Skeletal muscle tissue (tissue), 4 donors: ENCODE measurements around the gene FRRS1. TPM values are rescaled to one million over a fixed set of nuclear protein-coding genes. Genes with fewer than 3 reads are reported as not detected.

Experiments
- H3K27ac ChIP-seq: one replicate; pipeline ENCODE4 v1.7.0; 2013; ENCODE audit warnings: mild to moderate bottlenecking, low read depth, low read length, inconsistent platforms
- H3K27me3 ChIP-seq, 3 donors: one replicate each; pipeline ENCODE4 v1.7.0; 2013; ENCODE audit warnings: low read length in 3 of 3; ENCODE audit not compliant: control insufficient read depth in 3 of 3, insufficient read depth in 3 of 3
- H3K36me3 ChIP-seq, 3 donors: one replicate each; pipeline ENCODE4 v1.7.0; 2013; ENCODE audit warnings: low read length in 3 of 3; ENCODE audit not compliant: control insufficient read depth in 3 of 3, insufficient read depth in 3 of 3
- H3K4me1 ChIP-seq, 3 donors: one replicate each; pipeline ENCODE4 v1.7.0; 2013; ENCODE audit warnings: low read length in 3 of 3, mild to moderate bottlenecking in 3 of 3; ENCODE audit not compliant: control insufficient read depth in 3 of 3, insufficient read depth in 3 of 3
- H3K4me3 ChIP-seq, 3 donors: one replicate each; pipeline ENCODE4 v1.7.0; 2013; ENCODE audit warnings: low read length in 3 of 3
- H3K9ac ChIP-seq, 3 donors: one replicate each; pipeline ENCODE4 v1.7.0; 2013; ENCODE audit warnings: low read length in 3 of 3, mild to moderate bottlenecking in 3 of 3, moderate library complexity in 2 of 3, low read depth in 1 of 3
- H3K9me3 ChIP-seq, 3 donors: one replicate each; pipeline ENCODE4 v1.7.0; 2013; ENCODE audit warnings: low read length in 3 of 3; ENCODE audit not compliant: control insufficient read depth in 3 of 3
- total RNA-seq: library from RNA; depleted of rRNA; stranded (reverse); fragments of >200 nt; gene quantifications from one replicate; pipeline ENCODE4 v1.2.3, GENCODE V29; 2014
- donor health status: Osteomylitis.

The FRRS1 gene
- total RNA-seq, 1 donor from 2014 or later = 5.7 TPM

- peaks cover 0 to 27% (median 4%) of the 10 kb centered on the region in 3 donors for H3K36me3 ChIP-seq
- H3K27me3 ChIP-seq = no peaks in the 10 kb centered on the region
- H3K4me1 ChIP-seq = peaks cover 57 to 81% (median 72%) of the 10 kb centered on the region in 3 donors
- H3K9ac ChIP-seq = peak overlapping the region in 1 of 3 donors; percentile 34
- H3K4me3 ChIP-seq = peak overlapping the region in 1 of 3 donors; percentile 24
- peak overlapping the region; percentile 86 for H3K27ac ChIP-seq
- no peaks in the 10 kb centered on the region for H3K9me3 ChIP-seq
Observed at GRCh38 chr1:99674115-99675064, 92.0 kb downstream of the FRRS1 start.

- Histone ChIP-seq H3K27ac (peak overlapping the region; percentile 86), H3K4me3 (no peak overlapping the region), H3K36me3 (peaks cover 2 to 28% (median 9%) of the 10 kb centered on the region in 3 donors), H3K9me3 (no peaks in the 10 kb centered on the region), H3K27me3 (no peaks in the 10 kb centered on the region), H3K9ac (no peak overlapping the region), H3K4me1 (peaks cover 60 to 79% (median 67%) of the 10 kb centered on the region in 3 donors)
Observed at GRCh38 chr1:99673315-99673714, 93.1 kb downstream of the FRRS1 start.

GRCh38 chr1:99672530-99673213, 93.8 kb downstream of the FRRS1 start:
- Histone ChIP-seq H3K4me3 (peak overlapping the region; percentile 19 to 45 (median 23)), H3K27ac (peak overlapping the region; percentile 86), H3K27me3 (no peaks in the 10 kb centered on the region), H3K4me1 (peaks cover 64 to 85% (median 71%) of the 10 kb centered on the region in 3 donors), H3K9ac (peak overlapping the region; percentile 1 to 36 (median 35)), H3K36me3 (peaks cover 8 to 32% (median 13%) of the 10 kb centered on the region in 3 donors), H3K9me3 (no peaks in the 10 kb centered on the region)

GRCh38 chr1:99672038-99672437, 94.4 kb downstream of the FRRS1 start:
- peaks cover 11 to 34% (median 18%) of the 10 kb centered on the region in 3 donors for H3K36me3 ChIP-seq
- H3K27ac ChIP-seq = peak overlapping the region; percentile 86

GRCh38 chr1:99670583-99670982, 95.9 kb downstream of the FRRS1 start:
- H3K4me1 ChIP-seq = peaks cover 59 to 73% (median 72%) of the 10 kb centered on the region in 3 donors
- H3K4me3 ChIP-seq = peak overlapping the region in 1 of 3 donors; percentile 20
- H3K9me3 ChIP-seq = no peaks in the 10 kb centered on the region
- H3K36me3 ChIP-seq = peaks cover 11 to 34% (median 20%) of the 10 kb centered on the region in 3 donors
- H3K9ac ChIP-seq = peak overlapping the region in 1 of 3 donors; percentile 47
- H3K27ac ChIP-seq = peak overlapping the region; percentile 86
- no peaks in the 10 kb centered on the region for H3K27me3 ChIP-seq

More at GRCh38 chr1:99672038-99672437, 94.4 kb downstream of the FRRS1 start:
- peak overlapping the region in 2 of 3 donors; percentile 28 to 35 for H3K9ac ChIP-seq
- no peaks in the 10 kb centered on the region for H3K27me3 ChIP-seq
- no peaks in the 10 kb centered on the region for H3K9me3 ChIP-seq
- peaks cover 61 to 81% (median 77%) of the 10 kb centered on the region in 3 donors for H3K4me1 ChIP-seq
- peak overlapping the region in 1 of 3 donors; percentile 6 for H3K4me3 ChIP-seq

- peaks cover 55 to 68% (median 65%) of the 10 kb centered on the region in 3 donors for H3K4me1 ChIP-seq
- H3K27ac ChIP-seq = peak overlapping the region; percentile 46
- peaks cover 11 to 34% (median 20%) of the 10 kb centered on the region in 3 donors for H3K36me3 ChIP-seq
- H3K27me3 ChIP-seq = no peaks in the 10 kb centered on the region
- no peaks in the 10 kb centered on the region for H3K9me3 ChIP-seq
- H3K9ac ChIP-seq = no peak overlapping the region
- no peak overlapping the region for H3K4me3 ChIP-seq
Observed at GRCh38 chr1:99669821-99670220, 96.6 kb downstream of the FRRS1 start.

GRCh38 chr1:99669376-99669775, 97.1 kb downstream of the FRRS1 start:
- no peaks in the 10 kb centered on the region for H3K9me3 ChIP-seq
- peaks cover 52 to 64% (median 64%) of the 10 kb centered on the region in 3 donors for H3K4me1 ChIP-seq
- no peaks in the 10 kb centered on the region for H3K27me3 ChIP-seq
- peak overlapping the region; percentile 46 for H3K27ac ChIP-seq
- H3K4me3 ChIP-seq = no peak overlapping the region
- H3K9ac ChIP-seq = no peak overlapping the region
- H3K36me3 ChIP-seq = peaks cover 11 to 37% (median 20%) of the 10 kb centered on the region in 3 donors

- peaks cover 13 to 36% (median 31%) of the 10 kb centered on the region in 3 donors for H3K36me3 ChIP-seq
- no peaks in the 10 kb centered on the region for H3K9me3 ChIP-seq
- peaks cover 45 to 61% (median 58%) of the 10 kb centered on the region in 3 donors for H3K4me1 ChIP-seq
- no peak overlapping the region for H3K9ac ChIP-seq
- H3K27ac ChIP-seq = no peak overlapping the region
- no peaks in the 10 kb centered on the region for H3K27me3 ChIP-seq
- no peak overlapping the region for H3K4me3 ChIP-seq
Observed at GRCh38 chr1:99665212-99665611, 101.2 kb downstream of the FRRS1 start.

- no peak overlapping the region for H3K4me3 ChIP-seq
- H3K9ac ChIP-seq = no peak overlapping the region
Observed at GRCh38 chr1:99663501-99663900, 102.9 kb downstream of the FRRS1 start.

More at GRCh38 chr1:99663501-99663900, 102.9 kb downstream of the FRRS1 start:
- peaks cover 46 to 63% (median 54%) of the 10 kb centered on the region in 3 donors for H3K4me1 ChIP-seq
- peaks cover 13 to 26% (median 23%) of the 10 kb centered on the region in 3 donors for H3K36me3 ChIP-seq
- H3K27me3 ChIP-seq = no peaks in the 10 kb centered on the region
- peak overlapping the region; percentile 50 for H3K27ac ChIP-seq
- no peaks in the 10 kb centered on the region for H3K9me3 ChIP-seq
